Measurements from ENCODE around the gene CABP2.

The CABP2 gene

GRCh38 chr11:67492069-67492727 lies 31.0 kb downstream of the CABP2 start (continued):
- TF ChIP-seq ZSCAN5A (tag by site-specific recombination; IDR thresholded peaks at IDR 0.05), result no peak
- no peak for TF ChIP-seq EGR2 (tag by site-specific recombination; IDR thresholded peaks at IDR 0.05; ENCODE audit: low read depth)
- no peak for TF ChIP-seq ZNF548 (tag by site-specific recombination; IDR thresholded peaks at IDR 0.05)
- TF ChIP-seq SCRT2 (tag by site-specific recombination; IDR thresholded peaks at IDR 0.05), result no peak
- TF ChIP-seq ZNF529 (tag by site-specific recombination; IDR thresholded peaks at IDR 0.05; ENCODE audit: insufficient replicate concordance), result no peak
- TF ChIP-seq ZNF37A (tag by site-specific recombination; IDR thresholded peaks at IDR 0.05), result no peak
- no peak for TF ChIP-seq ZNF362 (tag by site-specific recombination; IDR thresholded peaks at IDR 0.05)

- POLR2A ChIA-PET, result interaction anchor here (0.7 to 2.5 kb wide), 3 partner anchors 9 to 148 kb away, joined by 3 to 11 read pairs (median 5); partner anchors contain the start of genes AIP and POLD4
- CTCF ChIA-PET, result interaction anchor here (1.2 kb wide), 2 partner anchors 140 to 141 kb away, joined by 3 to 5 read pairs; no protein-coding TSS in a partner anchor
- H3K4me3 ChIP-seq (ENCODE audit: low read depth, low read length), result no peak overlapping the region
- TF ChIP-seq ZNF785 (tag by site-specific recombination; IDR thresholded peaks at IDR 0.05), result no peak
- TF ChIP-seq ZNF654 (tag by site-specific recombination; IDR thresholded peaks at IDR 0.05; ENCODE audit: low read depth), result no peak
- no peak for TF ChIP-seq ZNF10 (tag by site-specific recombination; IDR thresholded peaks at IDR 0.05)
- H3K36me3 ChIP-seq (ENCODE audit: control insufficient read depth in 2 of 2, insufficient read depth in 1 of 2, low read length in 2 of 2), result peaks cover 0 to 80% of the 10 kb centered on the region in 2 experiments; a peak in 2 of 3 replicates
- no peaks in the 10 kb centered on the region for H3K9me3 ChIP-seq (ENCODE audit: control insufficient read depth, insufficient read depth, low read depth, low read length)
- H3K27ac ChIP-seq (ENCODE audit: extremely low read depth, low read depth, low read length), result no peak overlapping the region
- H3K4me1 ChIP-seq (ENCODE audit: control insufficient read depth, insufficient read depth, low read length), result no peaks in the 10 kb centered on the region
These were observed 31.8 kb downstream of the CABP2 start for GRCh38 chr11:67491276-67492068.

GRCh38 chr11:67490727-67491065 lies 32.5 kb downstream of the CABP2 start:
- H3K9me3 ChIP-seq (ENCODE audit: control insufficient read depth, insufficient read depth, low read depth, low read length), result no peaks in the 10 kb centered on the region
- H3K4me3 ChIP-seq (ENCODE audit: low read depth, low read length), result no peak overlapping the region
- peaks cover 0 to 73% of the 10 kb centered on the region in 2 experiments; a peak in 2 of 3 replicates for H3K36me3 ChIP-seq (ENCODE audit: control insufficient read depth in 2 of 2, insufficient read depth in 1 of 2, low read length in 2 of 2)
- POLR2A ChIA-PET, result interaction anchor here (2.5 kb wide), 1 partner anchor 8 kb away, joined by 11 read pairs; the partner anchor contains the start of gene AIP
- no peaks in the 10 kb centered on the region for H3K4me1 ChIP-seq (ENCODE audit: control insufficient read depth, insufficient read depth, low read length)
- no peak overlapping the region for H3K27ac ChIP-seq (ENCODE audit: extremely low read depth, low read depth, low read length)
- CTCF ChIA-PET, result interaction anchor here (1.2 kb wide), 1 partner anchor 139 kb away, joined by 5 read pairs; no protein-coding TSS in a partner anchor
- TF ChIP-seq ZNF274 (IDR thresholded peaks at IDR 0.05; ENCODE audit: low read length) (no peak), ZNF274 (tag by site-specific recombination; IDR thresholded peaks at IDR 0.05; ENCODE audit: borderline replicate concordance) (no peak), HIC1 (tag by site-specific recombination; IDR thresholded peaks at IDR 0.05) (0 out of 2 replicates have a peak, but pooled peaks have one; percentile 12)

Data from HEK293 (cell line).